ENCODE results near the gene MAPK12. TPM values are rescaled to one million over a fixed set of nuclear protein-coding genes. Genes with fewer than 3 reads are reported as not detected.

Gene MAPK12
- total and polyA plus RNA-seq, 8 donors, result 4.7 to 49.6 (median 8.2) TPM

GRCh38 chr22:50211147-50211546 is 50.3 kb downstream of the MAPK12 start:
- Histone ChIP-seq H3K27ac (no peak overlapping the region), H3K4me3 (no peak overlapping the region), H3K4me1 (peaks cover 0 to 33% (median 20%) of the 10 kb centered on the region in 4 donors), H3K9me3 (peaks cover 0 to 2% (median 0%) of the 10 kb centered on the region in 4 donors), H3K27me3 (no peaks in the 10 kb centered on the region), H3K36me3 (peaks cover 55 to 97% (median 96%) of the 10 kb centered on the region in 4 donors)
- intact Hi-C loops (cut with DNase I; ENCODE audit: low total_unique reads), result loop anchor here (5.0 kb wide), 1 partner anchor 59 kb away; no protein-coding TSS in a partner anchor
- DNase-seq, result no peak
- WGBS, 5 donors, result 88 to 91% (median 89%) methylated on average over 14 of the region's 14 CpGs
- no peak for TF ChIP-seq EP300 (IDR thresholded peaks at IDR 0.05)
- no peak for TF ChIP-seq POLR2A (IDR thresholded peaks at IDR 0.05)
- no peak for TF ChIP-seq POLR2AphosphoS5 (IDR thresholded peaks at IDR 0.05)
- TF ChIP-seq, protein P1, sequence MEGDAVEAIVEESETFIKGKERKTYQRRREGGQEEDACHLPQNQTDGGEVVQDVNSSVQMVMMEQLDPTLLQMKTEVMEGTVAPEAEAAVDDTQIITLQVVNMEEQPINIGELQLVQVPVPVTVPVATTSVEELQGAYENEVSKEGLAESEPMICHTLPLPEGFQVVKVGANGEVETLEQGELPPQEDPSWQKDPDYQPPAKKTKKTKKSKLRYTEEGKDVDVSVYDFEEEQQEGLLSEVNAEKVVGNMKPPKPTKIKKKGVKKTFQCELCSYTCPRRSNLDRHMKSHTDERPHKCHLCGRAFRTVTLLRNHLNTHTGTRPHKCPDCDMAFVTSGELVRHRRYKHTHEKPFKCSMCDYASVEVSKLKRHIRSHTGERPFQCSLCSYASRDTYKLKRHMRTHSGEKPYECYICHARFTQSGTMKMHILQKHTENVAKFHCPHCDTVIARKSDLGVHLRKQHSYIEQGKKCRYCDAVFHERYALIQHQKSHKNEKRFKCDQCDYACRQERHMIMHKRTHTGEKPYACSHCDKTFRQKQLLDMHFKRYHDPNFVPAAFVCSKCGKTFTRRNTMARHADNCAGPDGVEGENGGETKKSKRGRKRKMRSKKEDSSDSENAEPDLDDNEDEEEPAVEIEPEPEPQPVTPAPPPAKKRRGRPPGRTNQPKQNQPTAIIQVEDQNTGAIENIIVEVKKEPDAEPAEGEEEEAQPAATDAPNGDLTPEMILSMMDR (IDR thresholded peaks at IDR 0.05), result no peak

GRCh38 chr22:50210378-50211139 is 50.9 kb downstream of the MAPK12 start:
- WGBS, 5 donors, result 84 to 88% (median 86%) methylated on average over 18 to 32 of the region's 32 CpGs
- Histone ChIP-seq H3K9me3 (peaks cover 0 to 2% (median 0%) of the 10 kb centered on the region in 4 donors), H3K36me3 (peaks cover 52 to 97% (median 95%) of the 10 kb centered on the region in 4 donors), H3K4me3 (no peak overlapping the region), H3K27me3 (no peaks in the 10 kb centered on the region), H3K4me1 (peaks cover 0 to 36% (median 23%) of the 10 kb centered on the region in 4 donors), H3K27ac (no peak overlapping the region)
- TF ChIP-seq POLR2AphosphoS5 (IDR thresholded peaks at IDR 0.05) (no peak), EP300 (IDR thresholded peaks at IDR 0.05) (no peak), POLR2A (IDR thresholded peaks at IDR 0.05) (no peak)
- TF ChIP-seq, protein P1 (IDR thresholded peaks at IDR 0.05), result no peak
- intact Hi-C loops (cut with DNase I; ENCODE audit: low total_unique reads), result loop anchor here (5.0 kb wide), 1 partner anchor 58 kb away; no protein-coding TSS in a partner anchor
- no peak for DNase-seq

GRCh38 chr22:50209893-50210292 is 51.6 kb downstream of the MAPK12 start:
- TF ChIP-seq POLR2AphosphoS5 (IDR thresholded peaks at IDR 0.05) (peak in 1 of 3 donors; percentile 57), EP300 (IDR thresholded peaks at IDR 0.05) (no peak)
- TF ChIP-seq, protein P1 (IDR thresholded peaks at IDR 0.05), result peak in 5 of 7 experiments; percentile 63 to 91 (median 84)
- WGBS, 5 donors, result 49 to 63% (median 59%) methylated on average over 11 to 20 of the region's 20 CpGs
- H3K27me3 ChIP-seq, result no peaks in the 10 kb centered on the region
- H3K4me1 ChIP-seq, result peaks cover 0 to 41% (median 24%) of the 10 kb centered on the region in 4 donors
- DNase-seq, result peak; percentile 79 to 87
- intact Hi-C loops (cut with DNase I; ENCODE audit: low total_unique reads), result loop anchor here (5.0 kb wide), 1 partner anchor 58 kb away; no protein-coding TSS in a partner anchor
- peaks cover 48 to 97% (median 92%) of the 10 kb centered on the region in 4 donors for H3K36me3 ChIP-seq
- no peak overlapping the region for H3K27ac ChIP-seq
- H3K9me3 ChIP-seq, result peaks cover 0 to 2% (median 0%) of the 10 kb centered on the region in 4 donors
- H3K4me3 ChIP-seq, result no peak overlapping the region

- no peak for DNase-seq
- no peak for TF ChIP-seq EP300 (IDR thresholded peaks at IDR 0.05)
- no peak for TF ChIP-seq POLR2AphosphoS5 (IDR thresholded peaks at IDR 0.05)
- TF ChIP-seq, protein P1 (IDR thresholded peaks at IDR 0.05), result no peak
- TF ChIP-seq POLR2A (IDR thresholded peaks at IDR 0.05), result no peak
- peaks cover 0 to 45% (median 26%) of the 10 kb centered on the region in 4 donors for H3K4me1 ChIP-seq
- H3K27ac ChIP-seq, result no peak overlapping the region
- H3K9me3 ChIP-seq, result peaks cover 0 to 2% (median 0%) of the 10 kb centered on the region in 4 donors
- intact Hi-C loops (cut with DNase I; ENCODE audit: low total_unique reads), result no loop called here
- no peak overlapping the region for H3K4me3 ChIP-seq
- WGBS, 5 donors, result 75 to 81% (median 79%) methylated on average over 9 to 31 of the region's 31 CpGs
- H3K36me3 ChIP-seq, result peaks cover 48 to 95% (median 89%) of the 10 kb centered on the region in 4 donors
- H3K27me3 ChIP-seq, result no peaks in the 10 kb centered on the region
These were observed 52.3 kb downstream of the MAPK12 start for GRCh38 chr22:50208939-50209892.
